GM21723 (cell line): ENCODE data around the gene ZDHHC16.

Source experiments
- ATAC-seq: cut with Tn5 transposase; IDR thresholded peaks from one replicate; pipeline ENCODE4 v1.9.1; 2021; ENCODE audit warnings: mild to moderate bottlenecking, moderate library complexity; ENCODE audit not compliant: unreplicated experiment

ZDHHC16 gene

DNA sequence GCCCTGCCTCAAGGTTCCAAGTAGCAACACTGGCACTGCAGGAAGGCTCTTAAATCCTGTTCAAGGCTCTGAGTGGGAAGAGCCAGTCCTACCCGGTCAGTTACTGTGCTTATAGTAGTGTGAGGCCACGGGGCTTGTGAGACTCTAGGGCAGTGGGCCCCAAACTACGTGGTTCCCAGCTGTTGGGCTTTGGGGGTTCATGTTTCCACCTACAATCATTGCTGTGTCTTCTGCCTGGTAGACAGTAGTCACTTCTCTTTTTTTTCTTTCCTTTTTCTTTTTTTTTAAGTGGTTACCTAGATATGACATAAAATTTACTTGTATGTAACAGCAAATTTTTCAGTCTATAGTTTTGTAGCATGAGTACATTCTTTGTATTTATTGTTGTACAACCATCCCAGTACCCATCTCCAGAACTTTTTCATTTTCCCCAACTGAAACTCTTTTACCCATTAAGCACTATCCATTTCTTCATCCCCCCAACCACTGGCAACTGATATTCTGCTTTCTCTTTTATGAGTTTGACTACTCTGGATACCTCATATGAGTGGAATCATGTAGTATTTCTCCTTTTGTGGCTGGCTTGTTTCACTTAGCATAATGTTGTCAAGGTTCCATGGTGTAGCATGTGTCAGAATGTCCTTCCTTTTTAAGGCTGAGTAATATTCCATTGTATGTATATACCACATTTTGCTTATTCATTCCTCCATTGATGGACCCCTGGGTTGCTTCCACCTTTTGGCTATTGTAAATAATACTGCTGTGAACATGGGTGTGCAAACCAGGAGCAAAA, 60.4 kb downstream of the ZDHHC16 start:
- no peak for ATAC-seq
